ENCODE data around the gene TNIP2. TPM values are rescaled to one million over a fixed set of nuclear protein-coding genes. Genes with fewer than 3 reads are reported as not detected.
"Not testable (repeated sequence)": the region's sequence is repeated elsewhere in the genome, so short reads cannot be mapped to it uniquely, and the experiment has no call there.

TNIP2 gene
- total RNA-seq, 1 donor from 2014 or later: 5.9 TPM

DNA sequence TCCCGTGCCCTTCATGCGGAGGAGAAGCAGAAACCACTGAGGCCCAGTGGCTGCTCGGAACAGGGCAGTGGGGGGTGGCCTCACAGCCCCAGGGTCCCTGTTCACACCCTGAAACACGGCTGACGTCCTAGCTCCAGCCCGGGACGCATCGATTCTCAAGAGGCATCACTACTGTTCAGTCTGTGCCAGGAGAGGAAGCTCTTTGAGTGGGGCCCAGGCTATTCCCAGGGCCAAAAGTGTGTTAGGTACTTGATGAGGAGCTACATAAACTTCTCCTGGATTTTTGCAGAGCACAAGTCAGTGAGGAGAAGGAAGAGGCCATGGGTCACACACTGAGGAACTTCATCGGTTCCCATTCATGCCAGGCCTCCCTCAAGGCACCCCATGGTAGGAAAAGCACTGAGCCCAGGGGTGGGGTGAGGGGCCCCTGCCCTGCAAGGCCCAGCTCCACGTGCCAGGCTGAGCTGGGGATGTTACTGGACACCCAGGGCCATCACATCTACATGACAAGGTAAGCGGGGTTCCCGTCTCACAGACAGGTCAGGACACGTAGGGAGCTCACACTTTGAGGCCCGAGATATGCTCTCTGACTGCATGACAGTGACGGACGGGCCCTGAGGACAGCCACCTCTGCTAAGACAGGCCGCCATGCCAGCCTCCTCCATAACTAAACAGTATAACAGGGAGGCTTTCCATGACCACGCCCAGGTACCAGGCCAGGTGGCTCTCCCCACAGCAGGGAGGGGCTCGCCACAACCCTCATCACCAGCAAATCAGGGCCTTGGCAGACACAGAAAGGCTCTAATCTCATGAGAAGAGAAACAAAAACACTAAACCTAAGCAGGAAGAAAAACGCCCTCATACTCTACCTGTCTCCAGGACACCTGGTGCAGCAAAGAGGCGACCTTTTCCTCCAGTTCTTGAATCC lies 12.4 kb downstream of the TNIP2 start:
- no peak for DNase-seq

DNA sequence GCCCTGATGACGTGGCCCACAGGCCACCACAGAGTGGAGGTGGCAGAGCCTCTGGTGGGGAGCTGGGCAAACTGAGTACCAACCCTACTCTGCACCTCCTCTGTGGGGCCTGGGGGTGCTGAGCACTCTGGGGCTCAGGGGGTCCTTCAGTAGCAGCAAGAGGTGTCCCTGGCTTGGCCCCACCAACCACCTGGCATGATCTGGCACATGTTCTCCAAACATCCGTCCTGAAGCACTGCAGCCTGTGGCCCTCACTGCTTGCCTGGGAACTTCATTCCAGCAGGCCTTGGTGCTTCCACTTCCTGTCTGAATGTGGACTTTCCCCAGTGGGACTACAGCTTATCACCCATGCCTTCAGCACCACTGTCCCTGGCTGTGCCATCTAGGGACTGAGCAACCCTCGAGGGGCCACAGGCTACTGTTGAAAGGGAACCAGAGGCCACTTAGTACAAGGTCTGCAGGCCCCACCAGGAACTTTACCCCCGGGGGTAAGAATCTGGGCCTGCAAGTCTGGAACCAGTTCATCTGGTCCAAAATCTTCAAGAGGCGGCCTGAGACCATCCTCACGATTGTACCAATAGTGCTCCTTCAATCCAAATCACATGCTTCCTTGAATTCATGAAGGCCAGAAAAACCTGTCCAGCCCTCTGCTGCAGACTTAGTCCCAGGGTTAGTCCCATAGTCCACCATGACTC lies 13.2 kb downstream of the TNIP2 start:
- no peak for DNase-seq

DNA sequence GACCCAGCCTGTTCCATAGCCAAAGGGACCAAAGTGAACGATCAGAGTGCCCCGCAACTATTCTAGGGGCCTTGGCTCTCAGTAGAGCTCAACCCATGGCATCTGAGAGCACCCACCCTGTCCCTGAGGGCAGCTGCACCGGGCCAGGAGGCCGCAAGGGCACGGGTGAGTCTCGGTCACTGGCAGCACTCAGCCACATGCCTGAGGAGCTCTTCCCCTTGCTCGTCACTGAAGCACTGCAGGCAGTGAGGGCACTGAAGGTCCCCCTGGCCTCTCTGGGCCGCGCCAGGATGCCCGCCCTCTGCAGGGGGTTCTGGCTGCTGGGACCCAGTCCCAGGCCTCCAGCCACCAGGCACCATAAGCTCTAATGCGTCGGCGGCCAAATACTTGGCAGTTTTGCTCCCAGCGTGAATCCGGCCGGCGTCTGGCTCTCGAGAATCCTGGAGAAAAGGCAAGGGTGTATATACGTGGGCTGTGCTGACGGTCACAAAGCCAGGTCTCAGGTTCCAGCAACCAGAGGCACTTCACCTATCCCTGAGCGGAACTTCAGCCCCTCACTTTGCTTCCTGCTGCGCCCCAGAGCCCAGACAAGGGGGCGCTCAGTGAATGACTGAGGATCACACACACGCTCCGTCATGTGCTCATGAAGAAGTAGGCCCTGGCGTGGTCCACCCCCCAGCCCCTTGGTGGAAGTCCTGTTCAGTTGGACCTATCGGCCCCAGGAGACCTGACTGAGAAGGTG lies 13.9 kb downstream of the TNIP2 start:
- no peak for DNase-seq

DNA sequence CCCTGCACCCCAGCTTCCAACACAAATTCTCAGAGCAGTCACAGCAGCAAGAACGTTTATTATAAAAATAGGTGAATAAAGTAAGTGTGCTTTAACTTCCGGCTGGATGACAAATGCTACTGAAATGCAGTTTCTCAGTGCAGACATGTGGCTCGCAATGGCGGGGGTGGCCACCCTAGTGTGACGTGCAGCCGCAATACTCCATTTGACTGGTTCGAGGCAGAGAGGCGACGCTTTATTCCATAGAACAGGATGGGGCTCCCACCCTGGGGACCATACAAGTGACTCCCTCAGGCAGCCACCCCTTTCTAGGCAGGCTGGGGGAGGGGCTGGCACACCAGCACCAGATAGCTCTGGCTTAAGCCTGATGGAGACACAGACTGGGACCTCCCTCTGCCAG lies 14.5 kb downstream of the TNIP2 start:
- no peak for DNase-seq

DNA sequence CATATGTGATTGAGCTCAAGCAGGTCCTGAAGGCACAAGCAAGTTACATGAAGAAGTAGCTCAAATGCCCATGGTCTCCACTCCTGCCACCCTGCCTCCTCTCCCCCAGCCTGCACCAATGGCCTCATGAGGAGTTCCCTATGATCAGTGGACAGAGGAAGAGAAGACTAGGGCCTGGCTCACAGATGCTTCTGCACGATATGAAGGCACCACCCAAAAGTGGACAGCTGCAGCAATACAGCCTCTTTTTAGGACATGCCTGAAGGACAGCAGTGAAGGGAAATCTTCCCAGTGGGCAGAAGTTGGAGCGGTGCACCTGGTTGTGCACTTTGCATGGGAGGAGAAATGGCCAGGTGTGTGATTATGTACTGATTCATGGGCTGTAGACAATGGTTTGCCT lies 17.8 kb downstream of the TNIP2 start:
- not testable (repeated sequence) for DNase-seq

DNA sequence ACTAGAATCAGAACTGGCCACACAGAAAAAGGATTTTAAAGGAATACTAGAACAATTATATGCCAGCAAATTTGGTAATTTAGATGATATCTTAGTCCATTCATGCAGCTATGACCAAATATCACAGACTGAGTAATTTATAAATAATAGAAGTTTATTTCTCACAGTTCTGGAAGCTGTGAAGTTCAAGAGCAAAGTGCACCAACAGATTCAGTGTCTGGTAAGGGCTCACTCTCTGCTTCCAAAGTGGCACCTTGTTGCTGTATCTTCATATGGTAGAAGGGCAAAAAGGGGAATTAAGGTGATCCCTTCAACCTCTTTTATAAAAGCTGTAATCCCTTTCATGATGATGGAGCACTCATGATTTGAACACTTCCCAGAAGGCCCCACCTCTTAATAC lies 20.3 kb downstream of the TNIP2 start:
- DNase-seq: no peak

DNA sequence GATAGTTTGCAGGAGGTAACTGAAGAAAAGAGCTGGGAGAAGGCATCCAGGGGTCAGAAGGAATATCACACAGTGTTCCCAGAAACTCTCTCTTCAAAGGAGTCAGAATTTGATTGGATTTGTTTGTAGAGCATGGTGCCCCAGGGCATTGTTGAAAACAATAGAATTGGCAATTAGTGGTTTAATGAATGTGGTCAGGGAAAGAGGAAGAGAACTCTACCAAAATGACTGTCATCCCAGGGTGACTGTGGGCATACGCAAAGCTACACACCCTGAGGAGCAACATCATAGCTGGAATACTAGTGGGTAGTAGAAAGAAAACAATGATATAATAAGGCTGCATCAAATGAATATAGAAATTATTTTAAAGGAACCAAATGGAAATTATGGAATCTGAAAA lies 21.5 kb downstream of the TNIP2 start:
- DNase-seq: no peak

DNA sequence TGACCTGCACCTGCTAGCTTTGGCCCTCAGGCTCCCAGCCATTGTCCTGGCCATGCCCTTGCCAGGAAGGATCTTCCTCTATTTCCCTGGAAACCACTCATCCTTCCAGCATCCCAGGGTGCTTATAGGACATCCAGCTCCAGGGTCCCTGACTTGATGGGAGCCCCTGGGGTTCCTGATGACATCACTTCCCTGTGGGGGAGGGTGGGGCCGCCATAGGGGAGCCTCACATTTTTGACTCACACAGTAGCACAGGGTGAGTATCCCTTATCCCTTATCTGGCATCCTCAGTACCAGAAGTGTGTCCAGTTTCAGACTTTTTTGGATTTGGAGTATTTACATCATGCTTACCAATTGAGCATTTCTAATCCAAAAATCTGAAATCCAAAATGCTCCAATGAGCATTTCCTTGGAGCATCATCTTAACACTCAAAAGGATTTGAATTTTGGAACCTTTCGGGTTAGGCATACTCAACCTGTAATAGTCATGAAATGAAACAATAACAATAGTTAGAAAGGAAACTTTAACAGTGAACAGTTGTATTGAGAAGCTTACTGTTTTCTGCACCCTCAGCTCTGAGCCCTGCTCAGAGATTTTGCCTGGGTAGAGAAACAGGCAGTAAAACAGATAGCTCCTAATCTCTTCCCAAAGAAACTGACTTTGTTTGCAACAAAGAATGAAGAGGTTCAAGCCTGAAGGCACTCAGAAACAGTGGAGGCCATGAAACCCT lies 22.1 kb downstream of the TNIP2 start:
- no peak for DNase-seq

DNA sequence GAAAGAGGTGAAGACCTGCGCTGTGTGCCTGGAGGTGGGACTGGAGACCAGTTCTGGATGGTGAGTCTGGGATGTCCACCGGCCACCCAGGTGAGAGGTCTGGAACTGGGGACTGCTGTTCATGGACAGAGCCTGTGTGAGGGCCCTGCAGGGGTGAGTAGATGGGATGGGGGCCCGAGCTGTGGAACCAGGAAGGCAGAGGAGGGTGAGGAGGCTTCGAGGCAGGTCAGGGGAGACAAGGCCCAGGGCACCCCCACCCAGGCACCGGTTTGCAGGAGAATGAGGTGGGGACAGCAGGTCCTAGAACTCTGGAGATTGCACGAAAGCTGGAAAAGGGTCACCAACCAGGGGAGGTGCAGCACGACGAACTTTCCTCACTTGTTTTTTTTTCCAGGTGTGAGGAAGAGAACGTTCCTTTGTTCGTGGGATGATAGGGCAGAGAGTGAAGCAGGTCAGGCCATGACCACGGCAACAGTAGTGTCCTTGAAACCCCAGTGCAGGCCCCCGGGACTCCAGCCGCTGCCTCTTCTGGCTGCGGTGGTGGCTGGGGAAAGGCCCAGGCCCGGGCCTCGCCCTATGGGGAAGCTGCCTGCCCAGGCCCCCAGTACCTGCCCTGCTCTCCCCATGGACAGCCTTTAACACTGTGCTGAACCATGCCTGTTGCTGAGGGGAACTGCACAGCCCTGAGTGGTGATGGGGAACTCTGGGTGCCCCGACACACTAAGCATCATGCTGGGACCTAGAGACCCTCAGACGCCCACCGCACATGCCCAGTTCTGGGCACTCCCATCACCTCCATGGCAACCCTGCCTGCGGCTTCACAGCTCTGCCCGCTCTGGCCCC lies 22.9 kb downstream of the TNIP2 start:
- DNase-seq: no peak

DNA sequence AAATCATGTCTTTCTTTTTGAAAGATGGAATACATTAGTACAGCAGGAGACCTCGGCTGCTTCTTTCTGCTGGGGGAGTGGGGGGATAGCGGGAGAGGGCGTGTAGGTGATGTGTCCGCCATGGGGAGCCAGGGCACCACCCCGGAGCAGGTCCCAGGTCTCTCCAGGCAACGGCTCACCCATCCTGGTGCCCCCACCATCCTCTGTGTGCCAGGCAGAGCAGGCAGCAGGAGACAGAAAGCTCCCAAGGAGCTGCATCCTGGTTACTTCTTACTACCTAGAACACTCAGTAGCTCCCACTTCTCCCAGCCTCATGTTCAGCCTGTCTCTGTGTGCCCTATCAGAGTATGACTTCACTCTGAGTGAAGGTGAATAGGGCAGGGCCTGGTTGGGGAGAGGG lies 23.6 kb downstream of the TNIP2 start:
- DNase-seq: no peak

DNA sequence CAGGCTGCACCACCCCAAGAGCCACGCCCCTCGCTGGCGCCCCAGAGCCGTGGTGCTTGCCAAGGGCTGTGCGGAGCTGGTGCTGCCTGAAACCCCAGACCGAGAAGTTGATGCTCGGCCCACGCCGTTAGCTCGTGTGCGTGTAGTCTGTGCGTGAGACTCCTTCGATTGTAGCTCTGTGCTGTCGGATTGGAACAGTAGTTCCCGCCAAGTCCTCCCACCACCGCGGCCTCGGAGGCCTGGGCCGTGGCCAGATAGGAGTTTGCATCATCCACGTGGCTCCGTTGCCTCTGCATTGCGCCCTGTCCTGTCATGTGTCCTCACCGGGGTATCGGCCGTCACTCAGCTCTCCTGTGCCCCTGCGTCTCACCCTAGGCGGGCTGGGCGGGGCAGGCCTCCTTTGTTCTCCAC lies 24.2 kb downstream of the TNIP2 start:
- no peak for DNase-seq

DNA sequence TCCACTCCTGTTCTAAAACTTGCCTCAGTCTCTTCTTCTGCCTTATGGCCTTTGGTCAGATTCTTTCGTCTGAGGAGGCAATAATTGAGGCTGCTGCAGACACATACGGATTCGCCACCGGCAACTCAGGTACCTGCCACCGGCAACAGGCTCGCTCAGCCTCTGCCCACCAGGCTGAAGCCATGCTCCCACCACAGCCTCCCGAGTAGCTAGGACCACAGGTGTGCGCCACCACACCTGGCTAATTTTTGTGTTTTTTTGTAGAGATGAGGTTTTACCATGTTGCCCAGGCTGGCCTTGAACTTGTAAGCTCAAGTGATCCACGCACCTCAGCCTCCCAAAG lies 26.6 kb downstream of the TNIP2 start:
- no peak for DNase-seq

DNA sequence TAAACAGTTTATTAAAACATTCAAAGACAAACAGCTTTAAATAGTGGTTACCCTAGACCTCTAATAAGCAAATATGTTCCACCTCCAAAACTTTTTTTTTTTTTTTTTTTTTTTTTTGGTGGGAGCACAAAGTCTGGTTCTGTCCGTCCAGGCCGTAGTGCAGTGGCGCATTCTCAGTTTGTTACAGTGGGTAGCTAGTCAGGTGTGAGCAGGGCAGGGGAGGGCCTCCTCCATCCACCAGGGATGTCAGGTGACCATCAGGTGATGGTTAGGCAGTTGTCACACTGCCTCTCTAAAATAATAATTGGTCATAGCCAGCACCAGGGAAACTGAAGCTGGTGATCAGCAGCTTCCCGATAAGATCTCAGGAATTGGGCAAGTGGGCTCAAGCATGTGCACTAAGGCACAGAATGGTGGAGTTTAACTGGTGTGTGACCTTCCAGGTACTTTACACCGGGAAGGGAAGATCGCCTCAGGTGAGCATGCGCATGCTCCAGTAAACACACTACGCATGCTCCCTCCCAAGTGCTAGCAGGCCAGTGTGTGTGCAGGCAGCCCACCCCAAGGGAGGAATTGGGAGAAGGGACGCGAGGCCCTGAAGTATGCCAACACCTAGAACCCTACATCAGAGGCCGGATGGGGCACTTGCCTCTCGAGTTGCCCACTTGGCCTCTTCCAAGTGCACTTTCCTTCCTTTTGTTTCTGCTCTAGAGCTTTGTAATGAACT lies 27.2 kb downstream of the TNIP2 start:
- no peak for DNase-seq

DNA sequence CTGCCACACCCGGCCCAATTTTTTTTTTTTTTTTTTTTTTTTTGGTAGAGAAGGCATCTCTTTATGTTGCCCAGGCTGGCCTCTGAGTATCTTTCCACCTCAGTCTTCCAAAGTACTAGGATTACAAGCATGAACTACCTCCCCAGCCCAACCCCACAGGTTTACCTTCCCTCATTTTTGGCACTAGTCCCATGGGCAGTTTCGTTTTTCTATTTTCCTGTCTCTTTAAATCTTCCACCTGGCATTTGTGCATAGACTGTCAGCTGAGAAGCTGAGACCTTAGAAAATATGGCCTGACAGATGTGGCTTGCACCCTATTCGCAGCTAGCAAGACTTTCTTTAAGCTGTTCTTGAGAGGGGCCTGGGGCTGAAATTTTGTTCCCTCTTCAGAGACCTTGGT lies 27.9 kb downstream of the TNIP2 start:
- DNase-seq: no peak

DNA sequence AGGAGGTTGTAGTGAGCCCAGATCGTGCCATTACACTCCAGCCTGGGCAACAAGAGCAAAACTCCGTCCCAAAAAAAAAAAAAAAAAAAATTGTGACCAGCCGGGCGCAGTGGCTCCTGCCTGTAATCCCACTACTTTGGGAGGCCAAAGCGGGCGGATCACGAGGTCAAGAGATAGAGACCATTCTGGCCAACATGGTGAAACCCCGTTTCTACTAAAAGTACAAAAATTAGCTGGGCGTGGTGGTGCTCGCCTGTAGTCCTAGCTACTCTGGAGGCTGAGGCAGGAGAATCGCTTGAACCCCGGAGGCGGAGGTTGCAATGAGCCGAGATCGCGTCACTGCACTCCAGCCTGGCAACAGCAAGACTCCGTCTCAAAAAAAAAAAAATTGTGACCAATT lies 29.3 kb downstream of the TNIP2 start:
- not testable (repeated sequence) for DNase-seq

DNA sequence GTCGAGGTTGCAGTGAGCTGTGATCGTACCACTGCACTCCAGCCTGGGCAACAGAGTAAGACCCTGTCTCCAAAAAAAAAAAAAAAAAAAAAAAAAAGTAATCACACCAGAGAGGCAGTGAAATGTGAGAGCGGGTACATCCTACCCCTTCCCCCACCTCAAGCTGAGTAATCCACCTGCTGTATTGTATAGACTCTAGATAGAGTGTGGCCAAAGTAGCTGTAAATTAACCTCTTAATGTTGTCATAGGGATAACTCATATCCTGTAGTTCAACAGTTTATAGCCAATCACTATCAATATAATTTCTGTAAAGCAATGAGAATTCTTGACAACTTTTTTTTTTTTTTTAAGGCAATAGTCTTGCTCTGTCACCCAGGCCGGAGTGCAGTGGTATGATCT lies 30.8 kb downstream of the TNIP2 start:
- DNase-seq: no peak

DNA sequence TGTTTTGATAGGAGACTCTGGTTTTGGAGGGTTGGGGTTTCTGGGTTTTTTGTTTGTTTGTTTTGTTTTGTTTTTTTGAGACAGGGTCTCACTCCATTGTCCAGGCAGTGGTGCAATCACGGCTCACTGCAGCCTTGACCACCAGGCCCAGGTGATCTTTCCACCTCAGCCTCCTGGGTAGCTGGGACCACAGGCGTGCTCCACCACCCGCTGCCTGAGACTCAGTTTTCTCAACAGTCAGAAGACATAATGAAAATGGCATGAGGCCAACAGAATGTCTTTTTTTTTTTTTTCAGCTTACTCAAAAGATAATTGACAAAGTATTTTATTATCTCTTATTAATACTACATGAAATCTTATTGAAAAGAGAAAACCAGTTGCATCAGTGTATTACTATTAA lies 32.4 kb downstream of the TNIP2 start:
- no peak for DNase-seq

DNA sequence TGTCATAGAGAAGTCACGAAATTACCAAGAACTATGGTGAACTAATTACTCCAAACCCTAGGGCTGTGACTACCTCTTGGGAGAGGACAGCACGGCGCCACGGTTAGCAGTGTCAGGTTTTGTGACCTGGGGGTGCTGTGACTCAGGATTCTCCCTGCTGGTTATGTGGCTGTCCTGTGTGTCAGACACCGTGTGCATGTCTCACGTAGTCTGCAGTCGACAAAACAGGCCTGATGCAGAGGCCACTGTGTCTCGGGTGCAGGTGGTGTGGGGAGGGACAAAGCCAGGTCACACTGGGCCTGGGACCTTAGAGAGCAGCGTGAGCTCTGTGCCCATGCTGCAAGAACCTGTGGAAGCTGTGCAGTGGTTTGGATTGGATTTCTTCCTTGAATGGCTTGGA lies 34.1 kb downstream of the TNIP2 start:
- DNase-seq: no peak

DNA sequence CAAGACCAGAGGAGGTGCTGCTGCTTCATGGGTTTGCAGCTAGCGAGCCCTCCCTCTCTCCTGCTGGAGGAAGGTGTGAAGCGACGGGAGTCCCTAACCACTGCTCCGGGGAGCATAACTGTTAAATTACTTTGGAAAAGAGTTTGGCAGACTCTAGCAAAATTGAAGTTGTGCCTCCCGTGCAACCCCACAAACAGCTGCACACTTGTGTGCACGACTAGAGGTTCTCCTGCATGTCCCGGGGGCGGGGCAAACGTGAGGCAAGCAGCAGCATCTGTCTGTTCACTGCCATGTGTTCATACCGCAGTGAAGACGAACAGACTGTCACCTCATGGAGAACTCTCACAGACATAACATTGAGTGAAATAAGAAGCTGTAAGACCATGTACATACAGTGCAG lies 34.5 kb downstream of the TNIP2 start:
- DNase-seq: no peak

DNA sequence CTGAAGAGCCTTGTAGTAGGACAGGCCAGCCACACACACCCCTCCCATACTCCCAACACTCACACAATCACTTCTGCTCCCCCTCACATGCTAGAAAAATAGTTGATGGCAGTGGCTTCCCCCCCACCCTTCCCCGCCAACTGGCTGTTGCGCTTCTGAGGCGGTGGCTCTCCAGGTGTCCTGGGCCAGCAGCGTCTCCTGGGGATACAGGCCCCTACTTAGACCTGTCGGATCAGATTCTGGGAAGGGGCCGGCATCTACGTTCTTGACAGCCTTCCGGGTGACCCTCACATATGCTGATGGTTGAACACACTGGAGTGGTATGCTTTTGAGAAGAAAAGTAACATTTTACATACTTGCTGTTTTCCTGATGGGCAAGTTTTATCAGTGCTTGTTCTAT lies 39.9 kb downstream of the TNIP2 start:
- DNase-seq: no peak

DNA sequence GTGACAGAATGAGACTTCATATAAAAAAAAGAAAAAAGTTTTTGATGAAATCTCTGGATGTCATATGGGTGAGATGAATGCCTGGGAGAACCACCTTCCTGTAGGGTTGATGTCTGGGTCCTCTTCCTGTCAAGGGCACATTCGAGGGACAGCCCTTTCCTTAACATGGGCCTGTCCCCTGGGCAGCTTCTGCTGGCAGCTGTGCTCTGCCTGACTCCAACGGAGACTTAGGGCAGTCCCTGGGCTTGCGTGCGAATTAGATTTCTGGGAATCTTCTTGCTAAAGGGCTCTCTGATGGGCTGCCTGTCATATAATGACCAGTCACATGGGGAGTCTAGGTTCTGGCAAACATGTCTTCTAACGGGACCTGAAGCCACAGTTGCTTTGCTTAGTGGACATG lies 40.7 kb downstream of the TNIP2 start:
- no peak for DNase-seq

Measured in occipital lobe (tissue), 2 donors.